Renal cortex interstitium (tissue), 15 donors: ENCODE results near the gene C10orf53. TPM values are rescaled to one million over a fixed set of nuclear protein-coding genes. Genes with fewer than 3 reads are reported as not detected.
A peak's percentile ranks its signal among the peaks of the same experiment; 100 is the strongest.

Experiments used
- DNase-seq, 11 donors: peaks; one replicate each; pipeline ENCODE4 v3.0.0-alpha.2; 2013; ENCODE audit warnings: low read depth in 9 of 11, low spot score in 4 of 11; ENCODE audit errors: extremely low read depth in 1 of 11
- long read RNA-seq, 16 experiments: transcript quantifications; one replicate each; lab custom pipeline, GENCODE V29; 2026
- polyA plus RNA-seq, 3 donors: library from polyadenylated mRNA; unstranded; fragments of 120-200 nt; gene quantifications; one replicate each; pipeline ENCODE4 v1.2.1, GENCODE V29; 2013; ENCODE audit not compliant: insufficient read length in 3 of 3

C10orf53 gene, protein sequence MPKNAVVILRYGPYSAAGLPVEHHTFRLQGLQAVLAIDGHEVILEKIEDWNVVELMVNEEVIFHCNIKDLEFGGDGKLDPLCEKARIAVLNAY
- polyA plus RNA-seq = not detected
- long read RNA-seq, donor 1 = 0 reads
- long read RNA-seq, donor 2 = 0 reads
- long read RNA-seq, donor 3 = 0 reads
- long read RNA-seq, donor 4 = 0 reads
- long read RNA-seq, donor 5 = 0 reads
- long read RNA-seq, donor 6 = 0 reads
- long read RNA-seq, donor 7 = 0 reads
- long read RNA-seq, donor 8 = 0 reads
- long read RNA-seq, donor 9 = 0 reads
- long read RNA-seq, donor 10 = 0 reads
- long read RNA-seq, donor 11 = 0 reads
- long read RNA-seq, donor 12 = 0 reads
- long read RNA-seq, donor 13 = 0 reads
- long read RNA-seq, donor 14 = 0 reads
- long read RNA-seq, donor 15 = 0 reads
- long read RNA-seq, donor 16 = 0 reads

GRCh38 chr10:49679480-49679893 lies at the start of gene C10orf53:
Gene C10orf53 (plus strand): TSS chr10:49679651. CDS start chr10:49679698, 47 bp downstream.
- DNase-seq = peak in 5 of 11 donors; percentile 18 to 49 (median 31)

DNA sequence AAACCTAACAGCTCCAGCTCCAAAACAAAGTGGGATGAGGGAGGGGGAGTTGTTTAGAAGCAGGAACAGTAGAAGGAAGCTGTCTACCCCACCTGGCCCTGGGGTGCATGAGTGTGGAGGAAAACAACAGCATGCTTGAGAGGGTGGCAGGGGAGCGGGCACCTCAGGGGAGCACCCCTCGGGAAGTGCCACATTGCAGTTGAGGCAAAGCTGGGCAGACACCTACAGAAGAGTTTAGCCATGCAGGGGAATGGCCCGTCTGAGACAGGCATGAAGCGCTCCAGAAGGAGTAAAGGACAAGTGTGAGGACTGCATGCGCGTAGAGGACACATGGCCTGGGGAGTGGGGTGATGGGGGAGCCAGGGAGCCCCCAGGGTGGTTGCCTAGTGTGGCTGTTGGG lies 47.5 kb upstream of the C10orf53 start:
- no peak for DNase-seq

DNA sequence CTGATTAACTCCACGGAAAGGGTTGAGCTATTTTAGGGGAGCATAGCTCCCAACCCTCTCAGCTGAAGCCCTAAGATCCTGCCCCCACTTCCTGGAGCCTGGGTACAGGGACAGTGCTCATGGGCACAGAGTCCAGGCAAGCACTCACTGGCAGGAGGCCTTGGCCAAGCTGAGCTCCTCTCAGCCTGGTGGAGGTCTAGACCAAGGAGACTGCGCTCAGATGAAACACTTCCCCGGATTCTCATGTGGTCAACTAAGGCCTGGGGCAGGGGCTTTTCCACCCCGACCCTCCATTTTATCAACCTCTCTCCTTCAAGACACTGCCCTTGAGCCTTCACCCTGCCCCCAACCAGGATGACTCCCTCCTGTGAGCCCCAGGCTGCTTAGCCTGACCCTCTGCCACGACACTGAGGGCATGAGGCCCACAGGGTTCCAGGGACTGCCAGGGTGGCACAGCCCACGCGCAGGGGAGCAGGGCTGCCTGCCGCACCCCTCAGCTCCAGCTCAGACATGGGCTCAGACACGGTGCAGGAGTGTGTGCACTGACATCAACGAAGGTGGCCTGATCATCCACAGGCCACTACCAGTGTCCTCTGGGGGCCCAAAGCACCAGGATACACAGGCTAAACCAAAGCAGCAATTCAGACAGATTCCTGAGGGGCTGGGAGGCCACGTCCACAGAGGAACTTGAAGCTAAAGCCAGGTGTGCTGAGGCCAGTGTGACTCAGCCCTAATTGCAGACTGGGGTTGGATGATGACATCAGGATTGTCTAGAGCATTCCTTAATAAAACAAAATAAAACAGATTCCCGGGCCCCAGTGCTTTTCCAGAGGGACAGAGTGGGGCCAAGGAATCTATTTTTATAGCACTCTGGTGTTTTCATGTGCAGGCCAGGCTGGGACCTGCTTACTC lies 46.8 kb upstream of the C10orf53 start:
- DNase-seq = no peak

DNA sequence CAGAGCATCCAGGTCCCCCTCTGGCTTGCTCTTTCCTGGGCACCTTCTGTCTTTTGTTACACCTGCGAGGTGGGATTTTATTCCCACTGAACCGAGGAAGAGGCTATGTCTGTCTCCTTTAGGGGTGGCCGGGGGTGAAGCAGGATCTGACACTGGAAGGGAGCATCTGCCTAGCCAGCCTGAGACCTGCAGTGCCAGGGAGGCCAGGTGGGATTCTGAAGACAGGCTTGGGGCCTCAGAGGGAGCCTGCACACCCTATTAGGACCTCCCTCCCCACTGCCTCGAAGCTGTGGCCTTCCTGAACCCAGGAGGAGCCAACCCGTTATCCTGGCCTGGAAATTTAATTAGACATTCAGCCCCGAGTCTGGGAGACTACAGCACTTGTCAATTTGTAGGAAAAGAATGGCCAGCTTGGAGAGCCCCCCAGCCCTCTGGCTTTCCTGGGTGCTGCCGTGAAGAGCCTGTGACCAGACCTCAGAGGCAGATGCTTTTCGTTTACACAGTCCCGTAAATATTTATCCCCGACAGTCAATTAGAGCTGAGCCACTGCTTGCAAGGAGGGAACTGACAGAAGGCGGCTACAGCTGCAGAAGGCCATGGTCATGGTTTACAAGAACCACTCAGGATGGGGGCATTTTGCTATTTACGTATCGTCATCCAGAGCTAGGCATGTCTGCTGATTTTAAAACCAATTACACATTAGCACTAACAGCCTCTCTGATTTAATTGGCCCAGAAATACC lies 46.0 kb upstream of the C10orf53 start:
- no peak for DNase-seq

- no peak for DNase-seq
Measured at GRCh38 chr10:49634069-49634660, 45.3 kb upstream of the C10orf53 start.

DNA sequence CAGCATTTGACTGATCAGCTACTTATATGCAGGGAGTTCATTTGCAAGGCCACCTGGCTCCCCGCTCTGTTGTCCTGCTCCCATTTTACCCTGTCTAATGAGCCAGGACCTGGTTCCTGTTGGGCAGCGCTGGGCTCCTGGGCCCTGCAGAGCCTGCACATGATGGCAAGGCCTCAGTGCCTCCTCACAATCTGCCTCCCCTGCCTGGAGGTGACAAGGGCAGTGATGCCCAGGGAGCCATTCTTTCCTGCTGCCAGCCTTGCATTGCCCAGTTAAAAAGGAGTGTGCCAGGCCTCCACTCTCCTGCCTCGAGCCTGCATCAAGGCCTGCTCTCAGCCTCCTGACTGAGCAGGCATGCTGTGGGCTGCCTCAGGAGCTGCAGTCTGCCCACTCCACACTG lies 37.1 kb upstream of the C10orf53 start:
- DNase-seq = no peak

- no peak for DNase-seq
Measured at GRCh38 chr10:49643241-49644034, 36.0 kb upstream of the C10orf53 start.

DNA sequence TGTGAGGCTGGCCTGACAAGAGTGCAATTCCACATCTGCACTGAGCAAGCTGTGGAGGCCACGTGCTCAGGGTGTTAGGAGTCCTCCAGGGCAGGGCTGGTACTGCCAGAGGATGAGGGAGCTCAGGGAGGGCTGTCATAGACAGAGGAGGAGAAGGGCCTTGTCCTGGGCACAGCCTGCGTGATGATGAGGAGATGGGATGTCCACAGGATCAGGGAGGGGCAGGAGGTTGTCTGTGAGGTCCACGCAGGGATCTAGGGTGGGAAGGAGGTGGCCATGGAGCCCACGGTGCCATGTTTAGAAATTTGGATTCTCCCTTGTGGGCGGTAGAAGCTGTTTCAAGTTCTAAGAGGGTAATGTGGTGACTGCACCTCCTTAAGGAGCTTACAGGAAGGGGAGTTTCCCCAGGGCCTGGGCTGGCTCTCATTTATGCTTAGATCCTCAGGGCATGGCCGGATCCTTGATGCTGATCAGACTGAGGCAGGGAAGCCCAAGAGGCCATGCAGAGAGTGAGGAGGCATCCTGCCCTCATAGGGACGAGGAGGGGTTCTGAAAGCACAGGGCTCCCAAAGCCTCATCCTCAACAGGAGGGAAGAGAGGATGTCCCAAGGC lies 35.3 kb upstream of the C10orf53 start:
- DNase-seq = no peak

DNA sequence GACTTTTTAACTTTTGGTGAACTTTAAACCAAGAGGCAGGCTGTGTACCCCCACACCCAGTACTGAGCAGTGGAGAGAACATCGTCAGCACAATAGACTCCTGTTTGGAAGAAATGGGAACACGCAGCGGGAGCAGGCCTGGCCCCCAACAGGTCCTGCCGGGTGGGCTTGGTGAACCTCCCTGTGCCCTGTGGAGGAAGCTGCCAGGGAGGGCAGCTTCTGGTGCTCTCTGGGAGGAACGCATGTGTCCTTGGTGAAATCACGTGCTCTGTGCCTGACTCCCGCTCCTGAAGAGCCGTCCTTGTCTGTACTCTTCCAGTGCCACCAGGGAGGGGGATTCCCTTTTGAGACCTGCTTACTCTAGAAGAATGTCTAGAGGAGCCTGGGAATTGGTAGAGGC lies 34.0 kb upstream of the C10orf53 start:
- no peak for DNase-seq

DNA sequence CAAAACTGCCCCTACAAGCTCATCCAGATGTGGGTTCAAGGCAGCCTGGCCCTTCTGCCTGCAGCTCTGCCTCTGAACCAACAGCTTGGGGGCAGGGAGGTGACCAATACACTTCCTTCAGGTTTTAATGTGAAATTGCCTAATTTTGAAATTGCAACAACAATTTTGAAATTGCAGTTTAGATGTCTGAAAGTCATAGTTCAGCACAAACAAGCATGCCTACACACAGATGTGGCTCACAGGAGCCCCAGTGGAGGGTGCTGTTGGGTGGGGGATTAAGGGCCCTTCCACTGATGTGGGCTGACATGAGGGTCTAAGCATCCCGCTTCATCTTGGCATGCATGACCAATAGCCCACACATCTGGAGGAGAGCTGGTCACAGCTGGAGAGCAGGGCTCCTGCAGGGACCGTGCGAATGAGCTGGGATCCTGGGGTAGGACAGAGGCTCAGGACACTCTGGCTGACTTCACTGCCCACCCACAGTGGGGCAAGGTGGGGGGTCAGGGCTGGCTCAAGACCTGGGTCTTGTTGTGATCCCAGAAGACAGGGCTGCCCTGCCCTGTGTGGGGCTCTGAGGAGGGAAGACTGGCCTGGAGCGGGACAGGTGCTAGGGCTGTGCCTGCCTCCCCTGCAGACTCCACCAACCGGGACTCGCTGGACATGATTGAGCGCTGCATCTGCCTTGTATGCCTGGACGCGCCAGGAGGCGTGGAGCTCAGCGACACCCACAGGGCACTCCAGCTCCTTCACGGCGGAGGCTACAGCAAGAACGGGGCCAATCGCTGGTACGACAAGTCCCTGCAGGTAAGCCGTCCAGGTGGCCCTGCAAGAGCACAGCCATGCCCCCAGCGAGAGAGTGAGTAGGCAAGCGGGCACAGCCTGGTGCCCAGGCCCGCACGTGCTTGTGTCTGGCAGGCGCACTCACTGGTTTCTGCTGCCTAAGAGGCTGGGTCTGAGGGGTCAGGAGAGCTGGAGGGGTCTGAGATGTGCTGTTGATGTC lies 33.3 kb upstream of the C10orf53 start:
- no peak for DNase-seq

- no peak for DNase-seq
Measured at GRCh38 chr10:49647554-49647953, 31.9 kb upstream of the C10orf53 start.

DNA sequence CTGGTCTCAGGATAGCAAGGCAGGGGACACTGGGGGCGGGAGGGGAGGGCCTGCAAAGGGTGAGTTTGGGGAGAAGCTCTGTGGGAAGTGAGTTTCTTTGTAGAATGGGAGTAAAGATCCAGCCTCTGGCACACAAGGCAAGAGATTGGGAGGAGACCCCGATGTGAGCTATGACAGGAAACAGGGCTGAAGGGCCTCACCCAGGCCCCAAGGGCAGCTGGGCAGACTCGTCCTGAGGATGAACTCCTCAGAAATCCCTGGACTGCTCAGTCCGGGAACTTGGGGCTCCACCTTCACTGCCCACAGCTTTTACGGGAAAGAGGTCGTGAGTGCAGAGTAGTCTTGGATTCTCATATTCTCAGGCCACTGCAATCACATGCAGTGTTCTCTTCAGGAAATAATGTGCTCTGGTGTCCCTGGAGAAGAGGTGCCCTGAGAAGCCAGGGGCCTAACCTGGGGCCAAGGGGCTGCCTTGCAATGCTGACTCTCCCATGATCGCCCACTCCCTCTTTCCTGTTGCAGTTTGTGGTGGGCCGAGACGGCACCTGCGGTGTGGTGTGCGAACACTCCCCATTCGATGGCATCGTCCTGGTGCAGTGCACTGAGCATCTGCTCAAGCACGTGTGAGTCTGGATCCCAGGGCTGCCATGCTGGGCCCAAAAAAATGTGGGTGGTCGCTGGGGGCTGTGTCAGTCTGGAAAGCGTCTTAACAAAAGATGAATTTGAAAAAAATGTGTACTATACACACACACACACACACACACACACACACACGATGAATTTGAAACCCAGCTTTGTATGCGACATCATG lies 31.3 kb upstream of the C10orf53 start:
- no peak for DNase-seq

GRCh38 chr10:49649294-49649693 lies 30.2 kb upstream of the C10orf53 start:
- no peak for DNase-seq

DNA sequence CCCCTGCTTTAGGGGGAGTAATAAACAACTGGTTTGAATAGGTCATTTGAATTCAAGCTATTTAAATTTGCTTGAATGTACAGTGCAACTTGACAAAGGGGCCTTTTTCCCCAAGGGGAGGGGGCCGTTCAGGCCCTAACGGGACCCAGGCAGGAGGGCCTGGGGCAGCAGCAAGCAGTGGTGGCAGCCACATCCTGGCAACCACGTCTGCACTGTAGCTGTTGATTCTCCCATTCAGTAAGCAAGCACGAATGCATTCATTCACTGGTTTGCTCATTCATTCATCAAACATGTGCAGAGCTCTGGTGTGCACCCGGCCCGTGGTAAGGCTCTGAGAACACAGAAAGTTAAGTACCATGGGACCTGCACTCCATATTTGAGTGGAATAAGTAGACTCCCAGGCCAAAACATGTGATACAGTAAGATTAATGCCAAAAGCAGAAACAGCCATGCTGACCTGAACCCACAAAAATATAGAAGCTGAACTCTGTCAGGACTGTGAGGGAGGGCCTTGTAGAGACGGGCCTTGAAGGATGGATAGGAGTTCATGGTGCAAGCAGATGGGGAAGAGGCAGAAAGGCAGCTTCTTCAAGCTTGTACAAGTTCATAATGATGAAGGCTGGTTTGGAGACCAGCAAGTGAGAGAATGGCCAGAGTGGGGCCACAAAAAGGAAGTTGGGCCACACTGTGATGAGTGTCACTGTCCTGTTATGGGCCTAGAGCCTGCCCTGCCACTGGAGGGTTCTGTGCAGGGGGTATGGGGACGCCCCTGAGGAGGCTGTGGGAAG lies 29.3 kb upstream of the C10orf53 start:
- DNase-seq = no peak

GRCh38 chr10:49650724-49651034 lies 28.8 kb upstream of the C10orf53 start:
- no peak for DNase-seq
